PC-3 (cell line): ENCODE measurements around the gene UBE2G1.

Source experiments
- EZH2 ChIP-seq: fragments of 300-600 bp; sonication (generic); IDR thresholded peaks from one replicate; pipeline ENCODE4 v1.6.1; 2017; ENCODE audit warnings: antibody characterized with exemption, mild to moderate bottlenecking, low read length; ENCODE audit not compliant: unreplicated experiment
- EZH2phosphoT487 ChIP-seq: fragments of 300-600 bp; sonication (generic); IDR thresholded peaks from 2 replicates; pipeline ENCODE4 v1.6.1; 2018; ENCODE audit warnings: mild to moderate bottlenecking, antibody characterized with exemption, low read length, borderline replicate concordance
- TF ChIP-seq, protein P1 (sequence below): fragments of 300-600 bp; sonication (generic); conservative IDR thresholded peaks from 2 replicates; pipeline ENCODE4 v1.5.1; 2017; ENCODE audit warnings: antibody characterized with exemption, low read depth, mild to moderate bottlenecking, low read length

DNA sequence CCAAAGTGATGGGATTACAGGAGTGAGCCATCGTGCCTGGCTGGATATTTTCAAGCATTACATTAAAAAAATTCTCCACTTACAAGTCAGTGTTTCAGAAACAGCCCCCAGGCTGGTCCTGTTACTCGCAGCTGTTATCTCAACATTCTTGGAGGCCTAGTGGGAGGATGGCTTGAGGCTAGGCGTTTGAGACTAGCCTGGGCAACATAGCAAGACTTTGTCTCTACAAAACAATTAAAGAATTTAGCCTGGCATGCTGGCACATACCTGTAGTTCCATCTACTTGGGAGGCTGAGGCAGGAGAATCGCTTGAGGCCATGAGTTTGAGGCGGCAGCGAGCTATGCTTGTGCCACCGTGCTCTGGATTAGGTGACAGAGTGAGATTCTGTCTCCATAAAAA, 40.7 kb upstream of the UBE2G1 start:
- TF ChIP-seq, protein P1, sequence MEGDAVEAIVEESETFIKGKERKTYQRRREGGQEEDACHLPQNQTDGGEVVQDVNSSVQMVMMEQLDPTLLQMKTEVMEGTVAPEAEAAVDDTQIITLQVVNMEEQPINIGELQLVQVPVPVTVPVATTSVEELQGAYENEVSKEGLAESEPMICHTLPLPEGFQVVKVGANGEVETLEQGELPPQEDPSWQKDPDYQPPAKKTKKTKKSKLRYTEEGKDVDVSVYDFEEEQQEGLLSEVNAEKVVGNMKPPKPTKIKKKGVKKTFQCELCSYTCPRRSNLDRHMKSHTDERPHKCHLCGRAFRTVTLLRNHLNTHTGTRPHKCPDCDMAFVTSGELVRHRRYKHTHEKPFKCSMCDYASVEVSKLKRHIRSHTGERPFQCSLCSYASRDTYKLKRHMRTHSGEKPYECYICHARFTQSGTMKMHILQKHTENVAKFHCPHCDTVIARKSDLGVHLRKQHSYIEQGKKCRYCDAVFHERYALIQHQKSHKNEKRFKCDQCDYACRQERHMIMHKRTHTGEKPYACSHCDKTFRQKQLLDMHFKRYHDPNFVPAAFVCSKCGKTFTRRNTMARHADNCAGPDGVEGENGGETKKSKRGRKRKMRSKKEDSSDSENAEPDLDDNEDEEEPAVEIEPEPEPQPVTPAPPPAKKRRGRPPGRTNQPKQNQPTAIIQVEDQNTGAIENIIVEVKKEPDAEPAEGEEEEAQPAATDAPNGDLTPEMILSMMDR = no peak
- TF ChIP-seq EZH2phosphoT487 = no peak
- TF ChIP-seq EZH2 = no peak
